H1 (cell line): ENCODE results near the gene LCN10. TPM values are rescaled to one million over a fixed set of nuclear protein-coding genes. Genes with fewer than 3 reads are reported as not detected.

Experiments
- CTBP2 ChIP-seq: IDR thresholded peaks from 2 replicates; pipeline ENCODE4 v1.7.0; 2011; ENCODE audit warnings: borderline replicate concordance, mild to moderate bottlenecking, moderate library complexity, mixed read lengths, low read length; ENCODE audit not compliant: insufficient read depth, insufficient read length
- KDM4A ChIP-seq: IDR thresholded peaks from one replicate; pipeline ENCODE4 v1.7.1; 2012; ENCODE audit warnings: low read depth, mild to moderate bottlenecking, moderate library complexity, low read length, inconsistent platforms; ENCODE audit not compliant: severe bottlenecking
- polyA plus RNA-seq, 7 experiments: library from polyadenylated mRNA; depleted of rRNA in 3 of 7; stranded (reverse) in 5 of 7; unstranded in 2 of 7; fragments of >200 nt in 5 of 7; fragments of 200-250 nt in 2 of 7; gene quantifications; 1 replicate in 5 of 7; 2 replicates in 1 of 7; 4 replicates in 1 of 7; pipeline versions ENCODE4 v1.2.1 to v1.2.3, GENCODE V29; 2011 to 2013; ENCODE audit warnings: missing spikeins in 2 of 7, mixed read lengths in 2 of 7
- total RNA-seq: library from RNA; stranded (reverse); fragmentation: NEBNext Ultra II Directional; extraction: Animal tissue kit (Norgen Biotek cat#: 25700); gene quantifications from 2 replicates; pipeline ENCODE4 v1.2.1, GENCODE V29; 2021

The LCN10 gene
- total and polyA plus RNA-seq, 2 of the 8 experiments (the other 6 are each of a cell fraction or from before 2014, with no cell fraction given): 2.6 to 2.8 TPM

GRCh38 chr9:136722093-136722968 is 20.4 kb downstream of the LCN10 start (continued):
- no peak for TF ChIP-seq KDM4A
- no peak for TF ChIP-seq CTBP2
